Measurements from ENCODE around the gene SLC27A5. TPM values are rescaled to one million over a fixed set of nuclear protein-coding genes. Genes with fewer than 3 reads are reported as not detected.

SLC27A5 gene
- total RNA-seq, 1 experiment from 2014 or later: 8.4 TPM

DNA sequence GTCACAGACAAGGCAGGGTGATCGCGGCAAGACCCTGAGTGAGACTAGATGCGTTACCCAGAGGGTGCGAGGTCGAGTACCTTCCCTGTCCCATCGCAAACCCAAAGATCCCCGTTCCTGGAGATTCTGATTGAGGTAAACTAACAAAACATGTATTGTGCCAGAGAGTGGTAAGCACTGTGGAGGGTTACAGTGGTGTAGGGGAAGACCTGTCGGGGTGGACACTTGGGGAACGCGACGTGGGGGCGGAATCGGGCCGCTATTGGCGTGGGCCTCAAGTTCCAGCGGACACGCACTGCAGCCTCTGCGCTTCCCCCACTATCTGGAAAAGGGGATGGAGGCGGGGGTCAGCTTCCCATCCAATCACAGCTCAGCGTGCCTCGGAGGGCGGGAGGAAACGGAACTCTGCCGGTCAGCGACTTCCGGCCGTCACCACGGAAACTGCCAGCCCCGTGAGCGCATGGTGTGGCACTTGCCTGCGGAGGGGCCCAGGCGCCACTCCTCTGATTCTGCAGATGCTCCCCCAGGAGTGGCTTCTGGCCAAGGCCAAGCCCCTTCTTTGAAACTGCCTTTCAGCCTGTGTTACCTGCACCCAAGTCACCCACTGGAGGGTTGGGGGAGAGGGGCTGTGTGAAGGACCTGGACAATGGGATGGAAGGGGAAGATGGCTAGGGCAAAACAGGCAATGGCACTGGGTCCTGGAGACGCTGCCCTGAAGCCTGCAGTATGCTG, 47.6 kb upstream of the SLC27A5 start:
- Histone ChIP-seq H3K27ac (no peak overlapping the region), H3K4me3 (no peak overlapping the region), H3K4me2 (no peak overlapping the region), H2AFZ (no peak overlapping the region), H4K20me1 (ENCODE audit: insufficient read depth) (no peaks in the 10 kb centered on the region), H3F3A (ENCODE audit: insufficient read depth, low read depth) (no peaks in the 10 kb centered on the region), H3K79me2 (ENCODE audit: low read depth) (peaks cover 2% of the 10 kb centered on the region; the same call in 1 of the 2 replicates), H3K27me3 (ENCODE audit: insufficient read depth, low read depth) (no peaks in the 10 kb centered on the region), H3K36me3 (ENCODE audit: low read depth) (no peaks in the 10 kb centered on the region), H3K9me2 (ENCODE audit: insufficient read depth) (no peaks in the 10 kb centered on the region), H3K4me1 (replicated peaks; ENCODE audit: insufficient read depth) (no peaks in the 10 kb centered on the region), H3K9me3 (ENCODE audit: insufficient read depth, low read depth) (no peaks in the 10 kb centered on the region)
- no peak for DNase-seq
- CTCF ChIA-PET: no interaction called here
- POLR2A ChIA-PET (ENCODE audit: unreplicated experiment): no interaction called here
- intact Hi-C loops (cut with micrococcal nuclease; ENCODE audit: unreplicated experiment): no loop called here
- BruUV-seq (replicated peaks): no TSS peak
- TF ChIP-seq EZH2 (IDR thresholded peaks at IDR 0.05; ENCODE audit: low read depth): no peak
- TF ChIP-seq, protein P1, sequence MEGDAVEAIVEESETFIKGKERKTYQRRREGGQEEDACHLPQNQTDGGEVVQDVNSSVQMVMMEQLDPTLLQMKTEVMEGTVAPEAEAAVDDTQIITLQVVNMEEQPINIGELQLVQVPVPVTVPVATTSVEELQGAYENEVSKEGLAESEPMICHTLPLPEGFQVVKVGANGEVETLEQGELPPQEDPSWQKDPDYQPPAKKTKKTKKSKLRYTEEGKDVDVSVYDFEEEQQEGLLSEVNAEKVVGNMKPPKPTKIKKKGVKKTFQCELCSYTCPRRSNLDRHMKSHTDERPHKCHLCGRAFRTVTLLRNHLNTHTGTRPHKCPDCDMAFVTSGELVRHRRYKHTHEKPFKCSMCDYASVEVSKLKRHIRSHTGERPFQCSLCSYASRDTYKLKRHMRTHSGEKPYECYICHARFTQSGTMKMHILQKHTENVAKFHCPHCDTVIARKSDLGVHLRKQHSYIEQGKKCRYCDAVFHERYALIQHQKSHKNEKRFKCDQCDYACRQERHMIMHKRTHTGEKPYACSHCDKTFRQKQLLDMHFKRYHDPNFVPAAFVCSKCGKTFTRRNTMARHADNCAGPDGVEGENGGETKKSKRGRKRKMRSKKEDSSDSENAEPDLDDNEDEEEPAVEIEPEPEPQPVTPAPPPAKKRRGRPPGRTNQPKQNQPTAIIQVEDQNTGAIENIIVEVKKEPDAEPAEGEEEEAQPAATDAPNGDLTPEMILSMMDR (conservative IDR thresholded peaks at IDR 0.05): no peak

DNA sequence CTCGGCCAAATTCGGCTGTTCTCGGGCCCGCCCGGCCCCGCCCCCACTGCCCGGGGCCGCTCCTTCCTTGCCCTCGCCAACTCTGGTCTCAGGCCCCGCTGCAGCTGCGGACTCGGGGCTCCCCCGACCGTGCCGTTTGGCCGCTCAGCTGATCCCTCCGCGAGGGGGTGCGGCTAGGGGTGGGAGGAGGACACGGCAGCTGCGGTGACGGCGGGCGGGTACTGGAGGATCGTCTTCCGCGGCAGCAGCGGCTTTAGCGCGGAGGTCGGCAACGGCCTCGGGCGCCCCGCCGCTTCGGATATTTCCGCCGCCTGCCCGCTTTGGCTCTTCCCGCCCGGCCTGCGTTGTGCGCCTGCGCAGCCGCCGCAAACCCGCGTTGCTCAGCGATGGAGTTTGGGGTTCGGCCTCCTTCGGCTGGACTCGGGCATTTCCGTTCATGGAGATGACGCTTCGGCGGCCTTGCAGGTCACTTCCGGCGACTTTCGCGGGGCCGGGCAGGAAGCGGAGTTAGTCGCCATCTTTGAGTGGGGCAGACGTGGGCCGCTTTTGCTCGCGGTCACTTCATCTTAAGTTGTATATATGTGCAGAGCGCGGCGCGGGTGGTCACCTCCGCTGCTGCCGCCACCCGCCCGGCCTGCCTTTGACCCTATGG, 47.0 kb upstream of the SLC27A5 start:
- Histone ChIP-seq H3K27ac (no peak overlapping the region), H4K20me1 (ENCODE audit: insufficient read depth) (no peaks in the 10 kb centered on the region), H3K4me3 (no peak overlapping the region), H3K9me3 (ENCODE audit: insufficient read depth, low read depth) (no peaks in the 10 kb centered on the region), H3K36me3 (ENCODE audit: low read depth) (no peaks in the 10 kb centered on the region), H3K27me3 (ENCODE audit: insufficient read depth, low read depth) (no peaks in the 10 kb centered on the region), H3K9me2 (ENCODE audit: insufficient read depth) (no peaks in the 10 kb centered on the region), H3K4me2 (no peak overlapping the region), H3K79me2 (ENCODE audit: low read depth) (peaks cover 9% of the 10 kb centered on the region), H3F3A (ENCODE audit: insufficient read depth, low read depth) (peaks cover 4% of the 10 kb centered on the region; the same call in 1 of the 2 replicates), H3K4me1 (replicated peaks; ENCODE audit: insufficient read depth) (peaks cover 4% of the 10 kb centered on the region; the same call in 1 of the 2 replicates), H2AFZ (no peak overlapping the region)
- intact Hi-C loops (cut with micrococcal nuclease; ENCODE audit: unreplicated experiment): no loop called here
- POLR2A ChIA-PET (ENCODE audit: unreplicated experiment): no interaction called here
- no TSS peak for BruUV-seq (replicated peaks)
- no peak for DNase-seq
- TF ChIP-seq EZH2 (IDR thresholded peaks at IDR 0.05; ENCODE audit: low read depth): no peak
- TF ChIP-seq, protein P1 (conservative IDR thresholded peaks at IDR 0.05): no peak
- CTCF ChIA-PET: no interaction called here

DNA sequence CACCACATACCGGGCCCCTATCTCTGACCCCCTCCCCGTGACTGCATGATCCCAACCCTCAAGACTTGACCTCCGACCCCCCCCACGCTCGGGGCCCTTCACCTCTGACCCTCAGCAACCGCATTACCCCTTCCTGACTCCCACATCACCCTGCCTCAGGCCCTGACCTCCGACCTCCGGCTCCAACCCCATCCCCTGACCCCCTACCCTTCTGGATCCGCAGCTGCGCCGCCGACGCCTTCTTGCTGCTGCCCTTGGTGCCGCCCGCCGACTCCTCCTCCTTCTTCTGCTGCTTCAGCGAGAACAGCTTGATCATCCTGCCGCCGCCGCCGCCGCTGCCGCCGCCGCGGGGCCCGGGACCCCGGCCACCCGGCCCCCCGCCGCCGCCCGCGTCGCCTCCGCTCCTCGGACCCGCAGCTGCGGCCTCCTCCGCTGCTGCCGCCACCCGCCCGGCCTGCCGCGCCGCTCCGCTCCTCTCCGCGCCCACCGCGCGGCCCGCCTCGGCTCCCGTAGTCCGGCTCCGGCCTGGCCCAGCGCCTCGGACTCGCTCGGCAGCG, 46.4 kb upstream of the SLC27A5 start, which contains the start of gene UBE2M:
TSS of gene UBE2M (minus strand) at position 546 of the 557 bp plus-strand sequence. CDS start at position 316, 230 bp downstream.
- Histone ChIP-seq H3K4me2 (no peak within 1 kb of the TSS), H3K27me3 (ENCODE audit: insufficient read depth, low read depth) (no peaks in the 10 kb centered on the region), H2AFZ (no peak within 1 kb of the TSS), H3K79me2 (ENCODE audit: low read depth) (peaks cover 13% of the 10 kb centered on the region), H3K4me1 (replicated peaks; ENCODE audit: insufficient read depth) (peaks cover 7% of the 10 kb centered on the region; the same call in 1 of the 2 replicates), H4K20me1 (ENCODE audit: insufficient read depth) (no peaks in the 10 kb centered on the region), H3K36me3 (ENCODE audit: low read depth) (no peaks in the 10 kb centered on the region), H3K27ac (no peak within 1 kb of the TSS), H3F3A (ENCODE audit: insufficient read depth, low read depth) (peaks cover 9% of the 10 kb centered on the region; the same call in 1 of the 2 replicates), H3K9me3 (ENCODE audit: insufficient read depth, low read depth) (no peaks in the 10 kb centered on the region), H3K9me2 (ENCODE audit: insufficient read depth) (no peaks in the 10 kb centered on the region), H3K4me3 (no peak within 1 kb of the TSS)
- no peak for TF ChIP-seq EZH2 (IDR thresholded peaks at IDR 0.05; ENCODE audit: low read depth)
- TF ChIP-seq, protein P1 (conservative IDR thresholded peaks at IDR 0.05): no peak
- CTCF ChIA-PET: no interaction called here
- no TSS peak for BruUV-seq (replicated peaks)
- POLR2A ChIA-PET (ENCODE audit: unreplicated experiment): no interaction called here
- no peak for DNase-seq
- intact Hi-C loops (cut with micrococcal nuclease; ENCODE audit: unreplicated experiment): no loop called here

All from PC-9 (cell line).